Mammary epithelial cell (primary cell): ENCODE measurements around the gene HOXA10.

Experiments used
- EZH2 ChIP-seq: IDR thresholded peaks from 2 replicates; pipeline ENCODE4 v1.6.1; 2012; ENCODE audit warnings: low read length, inconsistent platforms, borderline replicate concordance
- TF ChIP-seq, protein P1 (sequence below), 2 donors: IDR thresholded peaks in 1 of 2; conservative IDR thresholded peaks in 1 of 2; 2 replicates each; pipeline ENCODE4 v1.5.1; 2011 to 2012; ENCODE audit warnings: inconsistent platforms in 2 of 2, low read length in 2 of 2, mild to moderate bottlenecking in 2 of 2, control low read depth in 1 of 2, low read depth in 1 of 2; ENCODE audit not compliant: insufficient read depth in 1 of 2; ENCODE audit errors: extremely low read depth in 1 of 2

DNA sequence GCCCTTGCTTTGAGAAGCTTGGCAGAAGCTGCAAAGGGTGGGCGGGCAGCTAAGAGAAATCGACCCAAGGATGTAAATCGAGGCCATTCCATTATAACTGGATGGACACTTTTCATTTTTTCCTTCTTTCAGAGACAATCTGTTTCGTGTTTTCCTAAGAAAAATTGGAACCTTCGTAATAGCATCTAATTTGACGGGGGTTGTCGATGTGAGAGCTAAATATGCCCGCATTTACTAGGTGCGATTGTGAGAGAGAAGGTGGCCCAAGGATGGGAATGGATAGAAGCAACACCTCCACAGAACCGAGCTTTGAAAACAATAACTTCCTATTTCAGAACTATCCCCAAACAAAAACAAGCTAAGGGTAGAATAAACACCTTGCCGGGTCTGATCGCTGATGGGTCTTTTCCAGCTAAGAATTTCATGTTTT, 42.7 kb downstream of the HOXA10 start:
- TF ChIP-seq, protein P1, sequence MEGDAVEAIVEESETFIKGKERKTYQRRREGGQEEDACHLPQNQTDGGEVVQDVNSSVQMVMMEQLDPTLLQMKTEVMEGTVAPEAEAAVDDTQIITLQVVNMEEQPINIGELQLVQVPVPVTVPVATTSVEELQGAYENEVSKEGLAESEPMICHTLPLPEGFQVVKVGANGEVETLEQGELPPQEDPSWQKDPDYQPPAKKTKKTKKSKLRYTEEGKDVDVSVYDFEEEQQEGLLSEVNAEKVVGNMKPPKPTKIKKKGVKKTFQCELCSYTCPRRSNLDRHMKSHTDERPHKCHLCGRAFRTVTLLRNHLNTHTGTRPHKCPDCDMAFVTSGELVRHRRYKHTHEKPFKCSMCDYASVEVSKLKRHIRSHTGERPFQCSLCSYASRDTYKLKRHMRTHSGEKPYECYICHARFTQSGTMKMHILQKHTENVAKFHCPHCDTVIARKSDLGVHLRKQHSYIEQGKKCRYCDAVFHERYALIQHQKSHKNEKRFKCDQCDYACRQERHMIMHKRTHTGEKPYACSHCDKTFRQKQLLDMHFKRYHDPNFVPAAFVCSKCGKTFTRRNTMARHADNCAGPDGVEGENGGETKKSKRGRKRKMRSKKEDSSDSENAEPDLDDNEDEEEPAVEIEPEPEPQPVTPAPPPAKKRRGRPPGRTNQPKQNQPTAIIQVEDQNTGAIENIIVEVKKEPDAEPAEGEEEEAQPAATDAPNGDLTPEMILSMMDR (conservative IDR thresholded peaks at IDR 0.05 in 1 of 2, IDR thresholded peaks at IDR 0.05 in 1 of 2; ENCODE audit: extremely low read depth in 1 of 2, insufficient read depth in 1 of 2, low read depth in 1 of 2, low read length in 2 of 2) = no peak
- no peak for TF ChIP-seq EZH2
